ENCODE data around the gene SLC44A5. TPM values are rescaled to one million over a fixed set of nuclear protein-coding genes. Genes with fewer than 3 reads are reported as not detected.
"Not testable (repeated sequence)": the region's sequence is repeated elsewhere in the genome, so short reads cannot be mapped to it uniquely, and the experiment has no call there.

The SLC44A5 gene
- total RNA-seq, 3 donors from 2014 or later: 1.6 to 4.6 (median 4.2) TPM

- Histone ChIP-seq H3K9me3 (no peaks in the 10 kb centered on the region), H3K4me3 (no peak overlapping the region), H3K4me1 (ENCODE audit: low read depth) (no peaks in the 10 kb centered on the region), H3K36me3 (ENCODE audit: low read depth) (no peaks in the 10 kb centered on the region)
- intact Hi-C loops (cut with DNase I, micrococcal nuclease): no loop called here
- ATAC-seq (no peak), DNase-seq (no peak)
- TF ChIP-seq, protein P1, sequence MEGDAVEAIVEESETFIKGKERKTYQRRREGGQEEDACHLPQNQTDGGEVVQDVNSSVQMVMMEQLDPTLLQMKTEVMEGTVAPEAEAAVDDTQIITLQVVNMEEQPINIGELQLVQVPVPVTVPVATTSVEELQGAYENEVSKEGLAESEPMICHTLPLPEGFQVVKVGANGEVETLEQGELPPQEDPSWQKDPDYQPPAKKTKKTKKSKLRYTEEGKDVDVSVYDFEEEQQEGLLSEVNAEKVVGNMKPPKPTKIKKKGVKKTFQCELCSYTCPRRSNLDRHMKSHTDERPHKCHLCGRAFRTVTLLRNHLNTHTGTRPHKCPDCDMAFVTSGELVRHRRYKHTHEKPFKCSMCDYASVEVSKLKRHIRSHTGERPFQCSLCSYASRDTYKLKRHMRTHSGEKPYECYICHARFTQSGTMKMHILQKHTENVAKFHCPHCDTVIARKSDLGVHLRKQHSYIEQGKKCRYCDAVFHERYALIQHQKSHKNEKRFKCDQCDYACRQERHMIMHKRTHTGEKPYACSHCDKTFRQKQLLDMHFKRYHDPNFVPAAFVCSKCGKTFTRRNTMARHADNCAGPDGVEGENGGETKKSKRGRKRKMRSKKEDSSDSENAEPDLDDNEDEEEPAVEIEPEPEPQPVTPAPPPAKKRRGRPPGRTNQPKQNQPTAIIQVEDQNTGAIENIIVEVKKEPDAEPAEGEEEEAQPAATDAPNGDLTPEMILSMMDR (IDR thresholded peaks at IDR 0.05): no peak
Measured at GRCh38 chr1:75274920-75275506, 335.9 kb downstream of the SLC44A5 start.

GRCh38 chr1:75273110-75273509 is 337.8 kb downstream of the SLC44A5 start:
- H3K4me3 ChIP-seq: no peak overlapping the region
- H3K4me1 ChIP-seq (ENCODE audit: low read depth): no peaks in the 10 kb centered on the region
- H3K9me3 ChIP-seq: no peaks in the 10 kb centered on the region
- H3K36me3 ChIP-seq (ENCODE audit: low read depth): no peaks in the 10 kb centered on the region
- intact Hi-C loops (cut with DNase I, micrococcal nuclease): no loop called here
- TF ChIP-seq, protein P1 (IDR thresholded peaks at IDR 0.05): no peak
- DNase-seq: no peak
- no peak for ATAC-seq

GRCh38 chr1:75265792-75266191 is 345.1 kb downstream of the SLC44A5 start:
- no peaks in the 10 kb centered on the region for H3K9me3 ChIP-seq
- TF ChIP-seq, protein P1 (IDR thresholded peaks at IDR 0.05): no peak
- peak in 1 of 3 donors; percentile 6 for DNase-seq
- intact Hi-C loops (cut with DNase I, micrococcal nuclease): loop anchor here in 1 of 2 donors (10.0 kb wide), 1 partner anchor 369 kb away; no protein-coding TSS in a partner anchor
- no peaks in the 10 kb centered on the region for H3K36me3 ChIP-seq (ENCODE audit: low read depth)
- ATAC-seq: no peak
- no peaks in the 10 kb centered on the region for H3K4me1 ChIP-seq (ENCODE audit: low read depth)
- H3K4me3 ChIP-seq: no peak overlapping the region

DNA sequence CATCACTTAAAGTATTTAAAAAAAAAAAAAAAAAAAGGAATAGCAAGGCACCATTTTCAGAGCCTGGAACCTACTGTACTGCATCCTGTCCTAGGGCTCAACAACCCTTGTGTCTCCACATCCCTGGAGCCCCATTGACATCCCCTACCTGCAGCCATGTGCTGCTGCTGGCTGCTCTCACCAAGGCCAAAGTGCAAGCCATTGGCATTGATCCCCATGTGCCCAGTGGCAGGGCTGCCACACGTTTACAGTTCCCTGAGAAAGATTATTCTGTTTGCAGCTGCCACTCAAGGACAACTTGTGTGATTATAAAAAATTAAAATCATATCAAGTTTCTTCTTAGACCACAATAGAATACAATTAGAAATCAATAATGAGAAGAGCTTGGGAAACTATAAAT is 346.8 kb downstream of the SLC44A5 start:
- no peaks in the 10 kb centered on the region for H3K36me3 ChIP-seq (ENCODE audit: low read depth)
- H3K4me1 ChIP-seq (ENCODE audit: low read depth): no peaks in the 10 kb centered on the region
- intact Hi-C loops (cut with DNase I, micrococcal nuclease): loop anchor here in 1 of 2 donors (10.0 kb wide), 1 partner anchor 371 kb away; no protein-coding TSS in a partner anchor
- H3K9me3 ChIP-seq: no peaks in the 10 kb centered on the region
- TF ChIP-seq, protein P1 (IDR thresholded peaks at IDR 0.05): no peak
- DNase-seq (no peak), ATAC-seq (no peak)
- H3K4me3 ChIP-seq: no peak overlapping the region

- not testable (repeated sequence) for H3K4me1 ChIP-seq (ENCODE audit: low read depth); H3K4me3 ChIP-seq; H3K9me3 ChIP-seq; ATAC-seq; DNase-seq; H3K36me3 ChIP-seq (ENCODE audit: low read depth)
- intact Hi-C loops (cut with DNase I, micrococcal nuclease): loop anchor here in 1 of 2 donors (10.0 kb wide), 1 partner anchor 371 kb away; no protein-coding TSS in a partner anchor
Measured at GRCh38 chr1:75263616-75264015, 347.3 kb downstream of the SLC44A5 start.

DNA sequence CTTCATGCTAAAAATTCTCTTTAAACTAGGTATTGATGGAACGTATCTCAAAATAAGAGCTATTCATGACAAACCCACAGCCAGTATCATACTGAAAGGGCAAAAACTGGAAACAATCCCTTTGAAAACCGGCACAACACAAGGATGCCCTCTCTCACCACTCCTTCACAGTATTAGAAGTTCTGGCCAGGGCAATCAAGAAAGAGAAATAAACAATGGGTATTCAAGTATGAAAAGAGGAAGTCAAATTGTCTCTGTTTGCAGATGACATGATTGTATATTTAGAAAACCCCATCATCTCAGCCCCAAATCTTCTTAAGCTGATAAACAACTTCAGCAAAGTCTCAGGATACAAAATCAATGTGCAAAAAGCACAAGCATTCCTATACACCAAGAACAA is 349.0 kb downstream of the SLC44A5 start:
- DNase-seq: not testable (repeated sequence)

More for the DNA sequence above, 349.0 kb downstream of the SLC44A5 start:
- intact Hi-C loops (cut with DNase I, micrococcal nuclease): loop anchor here in 1 of 2 donors (10.0 kb wide), 1 partner anchor 373 kb away; no protein-coding TSS in a partner anchor
- H3K4me1 ChIP-seq (ENCODE audit: low read depth); ATAC-seq; H3K36me3 ChIP-seq (ENCODE audit: low read depth); H3K9me3 ChIP-seq; H3K4me3 ChIP-seq: not testable (repeated sequence)

Data from mucosa of descending colon (tissue), 3 donors.